GM20431 (cell line): ENCODE measurements around the gene KIF24.
"Not testable (repeated sequence)": the region's sequence is repeated elsewhere in the genome, so short reads cannot be mapped to it uniquely, and the experiment has no call there.

Experiments
- in situ Hi-C: fragments of 300-500 bp; cut with MseI, MboI; formaldehyde crosslinking; loops from one replicate; pipeline ENCODE4 v1.15.0; 2020; ENCODE audit warnings: low sequenced_read_pairs; ENCODE audit not compliant: unreplicated experiment

KIF24 gene, protein sequence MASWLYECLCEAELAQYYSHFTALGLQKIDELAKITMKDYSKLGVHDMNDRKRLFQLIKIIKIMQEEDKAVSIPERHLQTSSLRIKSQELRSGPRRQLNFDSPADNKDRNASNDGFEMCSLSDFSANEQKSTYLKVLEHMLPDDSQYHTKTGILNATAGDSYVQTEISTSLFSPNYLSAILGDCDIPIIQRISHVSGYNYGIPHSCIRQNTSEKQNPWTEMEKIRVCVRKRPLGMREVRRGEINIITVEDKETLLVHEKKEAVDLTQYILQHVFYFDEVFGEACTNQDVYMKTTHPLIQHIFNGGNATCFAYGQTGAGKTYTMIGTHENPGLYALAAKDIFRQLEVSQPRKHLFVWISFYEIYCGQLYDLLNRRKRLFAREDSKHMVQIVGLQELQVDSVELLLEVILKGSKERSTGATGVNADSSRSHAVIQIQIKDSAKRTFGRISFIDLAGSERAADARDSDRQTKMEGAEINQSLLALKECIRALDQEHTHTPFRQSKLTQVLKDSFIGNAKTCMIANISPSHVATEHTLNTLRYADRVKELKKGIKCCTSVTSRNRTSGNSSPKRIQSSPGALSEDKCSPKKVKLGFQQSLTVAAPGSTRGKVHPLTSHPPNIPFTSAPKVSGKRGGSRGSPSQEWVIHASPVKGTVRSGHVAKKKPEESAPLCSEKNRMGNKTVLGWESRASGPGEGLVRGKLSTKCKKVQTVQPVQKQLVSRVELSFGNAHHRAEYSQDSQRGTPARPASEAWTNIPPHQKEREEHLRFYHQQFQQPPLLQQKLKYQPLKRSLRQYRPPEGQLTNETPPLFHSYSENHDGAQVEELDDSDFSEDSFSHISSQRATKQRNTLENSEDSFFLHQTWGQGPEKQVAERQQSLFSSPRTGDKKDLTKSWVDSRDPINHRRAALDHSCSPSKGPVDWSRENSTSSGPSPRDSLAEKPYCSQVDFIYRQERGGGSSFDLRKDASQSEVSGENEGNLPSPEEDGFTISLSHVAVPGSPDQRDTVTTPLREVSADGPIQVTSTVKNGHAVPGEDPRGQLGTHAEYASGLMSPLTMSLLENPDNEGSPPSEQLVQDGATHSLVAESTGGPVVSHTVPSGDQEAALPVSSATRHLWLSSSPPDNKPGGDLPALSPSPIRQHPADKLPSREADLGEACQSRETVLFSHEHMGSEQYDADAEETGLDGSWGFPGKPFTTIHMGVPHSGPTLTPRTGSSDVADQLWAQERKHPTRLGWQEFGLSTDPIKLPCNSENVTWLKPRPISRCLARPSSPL (N-terminal part only)

DNA sequence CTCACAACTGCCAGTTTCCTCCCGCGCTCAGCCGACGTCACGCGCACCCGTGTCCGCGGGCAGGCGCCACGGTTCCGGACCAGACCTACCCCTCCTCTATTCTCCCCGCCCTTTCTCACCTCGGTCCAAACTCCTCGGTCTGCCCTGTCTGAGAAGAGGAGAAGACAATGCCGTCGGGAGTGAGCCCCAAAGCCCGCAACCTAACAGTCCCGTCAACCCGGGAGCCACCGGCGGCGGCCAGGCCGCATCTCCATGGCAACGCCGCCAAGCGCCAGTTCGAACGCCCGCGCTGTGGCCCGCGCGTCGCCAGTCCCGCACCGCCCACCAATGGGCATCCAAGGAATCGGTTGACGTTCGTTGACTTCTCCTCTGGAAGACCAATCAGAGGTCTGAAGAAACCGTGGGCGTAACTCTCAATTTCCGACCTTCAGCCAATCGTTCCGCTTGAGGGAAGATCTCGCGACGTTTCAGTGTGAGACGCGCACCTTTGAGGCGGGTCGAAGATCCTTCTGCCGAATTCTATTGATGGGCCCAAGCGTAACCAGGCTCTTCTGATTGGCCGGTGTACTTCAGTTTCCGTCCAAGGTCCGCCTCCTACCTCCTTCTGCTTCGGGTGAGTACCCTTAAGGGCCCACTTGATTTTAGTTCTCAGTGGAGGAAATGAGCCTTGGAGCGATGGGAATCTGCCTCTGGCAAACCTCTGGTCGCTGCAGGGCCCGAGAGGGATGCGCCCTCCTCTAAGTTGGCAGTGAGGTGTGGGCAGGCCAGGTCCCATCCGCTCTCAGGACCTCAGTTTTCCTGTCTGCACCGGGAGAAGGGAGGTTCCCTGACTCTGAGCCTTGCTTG lies at the start of gene KIF24, which contains the start of gene NUDT2:
Gene KIF24 (minus strand): TSS at position 282 of the 846 bp plus-strand sequence. CDS start 17,922 bp downstream, outside the sequence.
Gene NUDT2 (plus strand): TSS at position 583 of the 846 bp plus-strand sequence. CDS start 9,471 bp downstream, outside the sequence.
- in situ Hi-C loops, result no loop called here

DNA sequence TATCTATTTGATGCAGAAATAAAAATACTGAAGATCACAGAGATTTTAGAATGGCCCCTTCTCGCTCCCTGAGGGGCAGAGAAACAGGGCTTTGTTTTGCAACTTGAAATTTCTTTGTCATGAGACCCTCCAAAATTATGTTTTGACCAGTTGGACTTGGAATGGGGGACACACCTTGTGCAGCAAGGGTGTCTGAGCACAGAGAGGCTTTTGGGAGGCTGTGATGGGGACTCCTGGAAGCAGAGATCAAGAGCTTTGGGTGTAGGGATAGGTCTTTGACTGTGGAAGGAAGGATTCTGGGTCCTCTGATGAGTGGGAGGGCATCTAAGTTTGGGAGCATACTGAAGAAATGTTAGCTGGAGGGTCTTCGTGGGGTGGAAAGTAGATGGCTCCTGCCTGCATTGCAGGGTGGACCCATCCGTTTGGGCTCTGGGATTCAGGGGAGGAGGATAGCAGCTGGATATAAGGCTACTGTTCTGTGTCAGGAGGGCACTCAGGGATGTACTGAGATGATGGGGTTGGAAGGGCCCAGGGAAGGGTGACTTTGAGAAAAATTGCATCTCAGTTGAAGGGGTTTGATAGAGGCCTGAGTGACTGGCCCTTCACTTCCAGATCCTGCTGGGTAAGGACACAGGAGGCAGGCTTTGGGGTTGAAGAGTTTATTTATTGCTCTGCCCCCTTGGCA lies 49.5 kb upstream of the KIF24 start:
- in situ Hi-C loops, result no loop called here

DNA sequence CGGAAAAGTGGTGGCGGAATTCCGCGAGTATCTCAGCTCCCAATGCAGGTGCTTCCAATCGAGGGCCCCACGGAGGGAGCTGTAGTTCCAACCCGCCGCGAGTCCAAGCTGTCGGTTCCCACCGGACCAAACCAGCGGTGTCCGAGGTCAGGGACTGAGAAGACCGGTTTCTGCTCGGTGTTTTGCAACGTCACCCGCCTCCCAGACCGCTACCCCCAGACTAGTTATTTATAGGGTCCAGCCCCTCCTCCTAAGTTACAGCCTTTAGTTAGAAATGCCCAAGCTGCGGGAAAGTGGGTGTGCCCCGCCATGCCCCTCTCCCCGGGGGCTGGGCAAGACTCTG lies 48.3 kb upstream of the KIF24 start:
- in situ Hi-C loops, result no loop called here

DNA sequence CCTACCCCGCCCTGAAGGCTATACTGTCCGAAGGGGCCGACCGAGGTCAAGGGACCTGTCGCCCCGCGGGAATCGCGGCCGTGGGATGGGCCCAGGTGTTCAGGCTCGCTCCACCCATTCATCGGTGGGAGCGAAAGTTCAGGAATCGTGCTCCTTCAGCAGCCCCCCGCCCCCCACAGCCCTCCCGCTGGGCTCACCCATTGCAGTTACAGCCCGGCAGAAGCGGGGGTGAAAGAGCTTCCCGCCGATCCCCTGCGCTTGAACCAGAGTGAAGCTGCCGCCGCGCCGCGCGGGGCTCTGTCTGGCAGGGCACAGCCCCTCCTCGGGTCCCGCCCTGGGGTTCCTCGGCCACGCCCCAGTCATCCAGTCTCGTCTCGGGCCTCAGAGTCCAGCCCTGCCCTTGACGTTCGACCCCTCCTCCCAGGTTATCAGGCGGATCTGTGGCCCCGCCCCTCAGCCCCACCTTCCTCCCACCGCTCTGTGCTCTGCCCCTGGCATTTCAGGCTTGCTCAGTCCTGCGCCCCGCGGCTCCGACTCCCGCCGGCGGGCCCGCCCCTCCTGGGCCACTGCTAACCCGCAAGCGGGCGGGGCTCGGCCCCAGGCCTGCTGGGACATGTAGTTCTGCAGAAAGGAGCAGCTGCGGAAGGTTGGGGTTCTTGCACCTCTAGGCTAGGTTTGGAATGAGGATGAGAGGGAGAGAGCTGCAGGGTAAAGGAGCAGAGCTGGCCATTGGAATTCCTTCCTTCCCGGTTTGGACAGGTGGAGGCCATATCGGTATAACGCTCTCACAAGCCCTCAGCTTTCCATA lies 47.7 kb upstream of the KIF24 start, which contains the start of gene MYORG:
Gene MYORG (minus strand): TSS at position 303 of the 808 bp plus-strand sequence. CDS start 3,955 bp downstream, outside the sequence.
- in situ Hi-C loops, result no loop called here

DNA sequence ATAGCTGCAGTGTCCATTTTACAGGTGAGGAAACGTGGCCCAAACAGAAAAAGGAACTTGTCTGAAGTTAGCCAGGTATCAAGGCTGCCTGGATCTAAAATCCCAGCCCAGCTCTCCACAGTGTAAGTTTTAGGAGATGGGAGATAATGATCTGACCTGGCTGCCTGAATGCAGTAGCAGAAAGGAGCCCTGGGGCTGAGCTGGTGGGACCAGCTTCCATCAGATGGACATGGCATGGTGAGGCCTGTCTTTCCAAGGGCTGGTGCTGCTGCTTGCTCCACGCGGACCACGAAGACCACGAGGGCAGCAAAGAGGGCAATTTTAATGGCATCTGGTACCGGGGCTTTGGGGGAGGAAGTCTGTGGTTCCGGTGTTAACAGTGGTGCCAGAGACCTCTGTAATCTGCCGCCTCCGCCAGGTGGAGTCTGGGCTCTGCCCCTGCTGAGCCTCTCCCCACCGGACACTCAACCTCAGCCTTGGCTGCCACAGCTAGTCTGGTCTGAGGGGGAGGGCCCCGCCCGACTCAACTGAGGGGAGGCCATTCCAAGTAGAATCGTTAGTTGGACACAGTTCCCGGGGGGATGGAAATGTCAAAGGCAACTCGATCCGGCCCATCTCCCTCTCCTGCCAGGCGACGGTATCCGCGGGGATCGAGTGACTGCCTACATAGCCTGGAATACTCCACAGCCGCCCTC lies 47.0 kb upstream of the KIF24 start:
- in situ Hi-C loops, result no loop called here

DNA sequence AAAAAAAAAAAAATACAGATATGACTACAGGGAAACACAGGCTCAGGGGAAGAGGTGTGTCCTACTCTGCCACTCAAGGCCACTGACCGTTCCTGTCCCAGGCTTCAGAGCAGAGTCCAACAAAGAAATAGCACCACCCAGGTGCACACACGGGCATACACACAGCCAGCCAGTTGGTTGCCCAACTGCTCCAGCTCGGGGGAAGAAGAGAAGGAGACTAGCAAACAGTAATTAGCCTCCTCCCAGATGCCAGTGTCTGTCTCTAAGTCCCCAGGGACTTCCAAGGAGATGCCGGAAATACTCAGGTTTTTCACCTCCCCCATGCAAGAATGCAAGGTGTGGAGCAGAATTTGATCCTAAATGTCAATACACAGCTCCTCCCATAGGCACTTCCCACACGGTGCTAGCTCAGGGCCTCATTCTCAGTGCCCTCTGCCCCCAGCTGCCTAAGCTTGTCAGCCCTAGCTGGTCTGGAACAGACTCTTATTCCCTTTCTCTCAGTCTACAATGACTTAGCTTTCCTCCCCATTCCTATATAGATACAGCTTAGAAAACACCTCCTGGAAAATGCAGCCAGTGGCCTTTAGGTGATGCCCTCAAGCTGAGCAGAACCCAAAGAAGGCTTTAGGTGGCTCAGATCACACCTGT lies 46.0 kb upstream of the KIF24 start:
- in situ Hi-C loops, result no loop called here

DNA sequence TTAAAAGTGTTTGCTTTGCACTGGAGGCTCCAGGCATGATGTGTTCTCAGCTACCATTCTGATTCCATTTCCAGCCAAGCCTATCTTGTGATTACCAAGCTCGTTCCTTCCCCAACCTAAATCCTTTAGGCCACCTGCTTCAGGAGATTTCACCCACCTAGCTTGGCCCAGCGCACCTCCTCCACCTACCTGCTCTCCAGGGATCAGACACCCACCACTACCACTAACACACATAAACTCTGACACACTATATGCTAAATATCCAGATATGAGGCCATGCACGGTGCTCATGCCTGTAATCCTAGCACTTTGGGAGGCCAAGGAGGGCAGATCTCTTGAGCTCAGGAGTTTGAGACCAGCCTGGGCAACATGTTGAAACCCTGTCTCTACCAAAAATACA lies 45.3 kb upstream of the KIF24 start:
- in situ Hi-C loops, result no loop called here

DNA sequence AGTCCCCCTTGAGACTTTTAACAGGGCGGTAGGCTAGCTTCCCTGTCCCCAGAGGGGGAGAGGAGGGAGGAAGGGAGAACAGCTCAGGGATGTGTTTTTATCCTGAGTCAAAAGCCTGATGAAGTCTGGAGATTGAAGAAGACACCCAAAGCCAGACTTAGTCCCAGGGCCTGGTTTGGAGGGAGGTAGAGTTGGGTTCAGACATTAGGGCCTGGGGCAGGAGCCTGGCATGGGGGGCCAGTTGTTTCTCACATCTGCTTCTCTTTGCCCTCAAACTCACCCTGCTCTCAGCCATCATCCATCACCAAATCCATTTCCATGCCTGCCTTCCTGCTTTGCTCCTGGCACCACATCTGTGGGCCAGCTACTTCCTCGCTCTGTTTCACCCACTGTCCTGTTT lies 44.7 kb upstream of the KIF24 start:
- in situ Hi-C loops, result no loop called here

DNA sequence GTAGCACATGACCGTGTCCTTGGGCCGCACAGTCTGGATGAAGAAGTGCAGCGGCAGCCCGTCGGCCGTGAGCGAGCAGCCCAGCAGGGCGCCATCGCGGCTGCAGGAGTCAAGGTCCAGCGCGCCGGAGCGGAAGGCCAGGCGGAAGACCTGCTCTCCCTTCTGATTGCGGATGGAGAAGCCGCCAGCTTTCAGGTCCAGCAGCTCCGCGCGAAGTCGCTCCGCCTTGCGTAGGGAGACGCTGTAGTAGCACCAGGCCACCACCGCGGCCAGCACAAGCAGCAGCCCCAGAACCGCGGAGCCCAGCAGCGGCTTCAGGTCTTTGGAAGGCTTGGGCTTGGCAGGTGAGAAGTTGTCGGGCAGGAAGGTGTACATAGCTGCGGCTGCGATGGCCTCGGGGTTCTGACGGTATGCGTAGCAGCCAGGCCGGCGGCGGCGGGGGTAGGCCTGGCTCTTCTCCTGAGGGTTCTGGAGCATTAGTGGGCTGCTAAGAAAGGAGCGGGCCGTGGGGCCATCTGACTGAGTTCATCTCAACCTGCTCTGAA lies 43.5 kb upstream of the KIF24 start:
- in situ Hi-C loops, result no loop called here

DNA sequence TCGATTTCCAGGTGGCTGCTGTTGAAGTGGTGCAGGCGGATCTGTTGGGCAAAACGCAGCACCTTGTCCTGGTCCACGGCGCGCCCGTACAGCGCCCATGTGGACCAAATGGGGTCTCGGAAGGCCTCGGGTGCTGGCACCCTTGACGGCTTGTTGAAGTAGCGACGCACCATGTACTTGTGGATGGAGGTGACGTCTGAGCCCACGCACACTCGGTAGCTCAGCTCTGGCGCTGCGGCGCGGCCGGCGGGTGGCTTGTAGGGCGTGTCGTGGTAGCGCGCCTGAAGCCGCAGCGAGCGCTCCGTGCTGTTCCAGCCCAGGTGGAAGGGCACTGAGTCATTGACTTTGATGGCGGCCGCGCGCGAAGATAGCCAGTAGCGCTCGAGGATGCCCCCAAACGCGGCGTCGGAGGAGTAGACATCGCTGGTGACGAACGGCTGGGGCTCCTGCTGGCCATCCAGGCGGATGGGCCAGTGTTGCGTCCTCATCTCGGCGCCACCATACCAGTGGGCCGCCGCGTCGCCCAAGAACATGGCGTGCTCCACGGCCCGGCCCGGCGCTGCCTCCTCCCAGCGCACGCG lies 42.9 kb upstream of the KIF24 start:
- in situ Hi-C loops, result no loop called here

DNA sequence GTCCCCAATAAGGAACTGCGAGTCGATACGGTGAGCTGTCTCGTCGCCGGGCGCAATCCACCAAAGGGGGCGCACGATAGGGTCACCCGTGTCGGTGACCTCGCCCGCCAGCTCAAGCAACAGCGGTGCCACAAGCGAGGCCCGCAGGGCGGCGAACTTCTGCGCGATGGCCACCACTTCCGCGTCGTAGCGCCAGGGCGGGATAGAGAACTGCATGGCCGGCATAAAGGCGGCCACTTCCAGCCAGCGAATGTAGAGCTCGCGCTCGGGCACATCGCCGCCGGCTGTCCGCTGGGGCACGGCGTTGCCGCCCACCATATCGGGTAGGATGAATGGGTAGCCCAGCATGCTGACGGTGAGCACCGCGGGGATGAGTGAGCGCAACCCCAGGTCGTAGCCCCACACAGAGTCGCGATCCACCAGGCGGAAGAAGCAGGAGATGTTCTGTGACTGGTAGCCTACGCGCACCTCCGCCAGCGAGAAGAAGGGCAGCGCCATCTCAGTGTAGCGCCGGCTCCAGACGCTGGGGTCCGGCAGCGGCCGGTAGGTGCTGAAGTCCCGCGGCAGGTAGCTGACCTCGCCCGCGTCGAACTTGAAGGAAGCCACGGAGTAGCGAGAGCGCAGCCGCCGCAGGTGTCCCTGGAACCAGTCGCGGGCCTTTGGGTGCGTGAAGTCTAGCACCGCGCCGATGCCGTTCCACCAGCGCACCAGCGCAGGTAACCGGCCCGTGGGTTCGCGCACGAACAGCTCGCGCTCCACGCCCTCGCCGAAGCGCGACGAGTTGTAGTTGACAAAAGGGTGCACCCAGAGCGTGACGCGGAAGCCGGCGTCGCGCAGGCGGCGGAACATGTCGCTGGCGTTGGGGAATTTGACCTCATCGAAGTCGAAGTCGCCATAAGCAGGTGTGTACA lies 42.2 kb upstream of the KIF24 start:
- in situ Hi-C loops, result no loop called here

DNA sequence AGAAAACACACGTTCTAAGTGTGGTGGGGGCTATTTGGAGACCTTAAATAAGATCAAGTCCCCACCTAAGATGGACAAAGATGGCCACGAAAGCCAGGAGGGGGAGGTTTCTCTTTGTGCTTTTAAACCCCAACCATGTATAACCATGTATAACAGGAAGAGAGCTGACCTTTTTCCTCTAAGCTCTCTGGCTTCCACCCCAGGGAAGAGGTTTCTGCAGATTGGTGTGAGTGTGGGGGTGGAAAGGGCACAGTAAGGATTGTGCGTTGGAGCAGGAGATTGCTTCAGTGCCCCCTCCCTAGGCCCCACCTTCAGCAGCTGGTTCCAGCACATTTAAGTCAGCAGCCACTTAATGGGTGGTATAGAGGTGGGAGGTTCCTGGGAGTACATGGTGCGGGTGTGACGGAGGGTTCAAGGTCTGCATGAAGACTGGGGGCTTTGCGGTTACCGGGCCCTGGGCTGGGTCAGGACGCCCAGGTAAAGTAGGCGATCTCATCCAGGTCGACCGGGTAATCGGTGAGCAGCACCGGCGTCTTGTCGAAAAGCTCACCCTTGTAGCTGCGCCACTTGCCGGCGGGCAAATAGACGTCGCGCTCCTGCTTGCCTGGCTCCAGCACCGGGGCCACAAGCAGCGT lies 41.4 kb upstream of the KIF24 start:
- in situ Hi-C loops, result no loop called here

DNA sequence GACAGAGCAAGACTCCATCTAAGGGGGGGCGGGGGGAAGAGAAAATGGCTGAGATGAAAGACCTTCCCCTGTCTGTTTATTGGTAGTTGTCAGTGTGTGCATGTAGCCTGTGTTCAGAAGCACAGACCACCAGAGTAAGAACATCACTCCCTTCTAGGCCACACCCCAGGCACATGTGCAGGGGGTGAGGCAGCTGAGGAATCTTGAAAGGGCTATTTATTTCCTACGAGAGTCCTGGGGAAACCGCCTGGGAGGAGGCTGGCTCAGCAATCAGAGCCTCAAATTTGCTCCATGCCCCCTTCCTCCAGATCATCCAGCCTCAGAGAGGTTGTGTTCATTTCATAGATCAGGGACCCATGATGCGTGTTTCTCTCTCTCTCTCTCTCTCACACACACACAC lies 40.6 kb upstream of the KIF24 start:
- in situ Hi-C loops, result no loop called here

DNA sequence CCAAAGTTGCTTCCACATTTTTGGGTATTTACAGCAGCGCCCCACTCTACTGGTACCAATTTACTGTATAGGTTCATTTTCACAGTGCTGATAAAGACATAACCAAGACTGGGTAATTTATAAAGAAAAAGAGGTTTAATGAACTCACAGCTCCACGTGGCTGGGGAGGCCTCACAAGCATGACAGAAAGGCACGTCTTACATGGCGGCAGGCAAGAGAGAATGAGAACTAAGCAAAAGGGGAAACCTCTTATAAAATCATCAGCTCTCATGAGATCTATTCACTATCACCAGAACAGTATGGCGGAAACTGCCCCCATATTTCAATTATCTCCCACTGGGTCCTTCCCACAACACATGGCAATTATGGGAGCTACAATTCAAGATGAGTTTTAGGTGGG lies 39.7 kb upstream of the KIF24 start:
- in situ Hi-C loops, result not testable (repeated sequence)
